Neural cell (in vitro differentiated cells): ENCODE results near the gene TTLL5. TPM values are rescaled to one million over a fixed set of nuclear protein-coding genes. Genes with fewer than 3 reads are reported as not detected.
A peak's percentile ranks its signal among the peaks of the same experiment; 100 is the strongest.

Source experiments
- H2AFZ ChIP-seq: fragments of 200-600, 300-800 bp; sonication (generic), shearing (Covaris generic); 2 replicates; pipeline ENCODE4 v1.6.0; 2014; ENCODE audit warnings: low read depth, mild to moderate bottlenecking, antibody characterized with exemption, low read length, moderate library complexity
- H3F3A ChIP-seq: fragments of 200-600 bp; shearing (Covaris generic); 2 replicates; pipeline ENCODE4 v1.6.1; 2016; ENCODE audit warnings: mild to moderate bottlenecking, moderate library complexity, mixed read lengths, antibody characterized with exemption, low read length; ENCODE audit not compliant: insufficient read depth, poor library complexity, severe bottlenecking
- H3K27ac ChIP-seq: fragments of 200-600, 300-800 bp; sonication (generic), shearing (Covaris generic); 2 replicates; pipeline ENCODE4 v1.5.1; 2014; ENCODE audit warnings: mild to moderate bottlenecking, low read length, moderate library complexity
- H3K27me3 ChIP-seq: fragments of 300-800, 200-600 bp; sonication (generic), shearing (Covaris generic); 2 replicates; pipeline ENCODE4 v1.6.0; 2014; ENCODE audit warnings: mild to moderate bottlenecking, low read depth, low read length, moderate library complexity; ENCODE audit not compliant: insufficient read depth
- H3K36me3 ChIP-seq: fragments of 300-800, 200-600 bp; sonication (generic), shearing (Covaris generic); 2 replicates; pipeline ENCODE4 v1.5.1; 2014; ENCODE audit warnings: mild to moderate bottlenecking, antibody characterized with exemption, low read length, moderate library complexity; ENCODE audit not compliant: insufficient read depth
- H3K4me2 ChIP-seq: fragments of 300-800, 200-600 bp; sonication (generic), shearing (Covaris generic); 2 replicates; pipeline ENCODE4 v1.6.0; 2014; ENCODE audit warnings: mild to moderate bottlenecking, low read length
- H3K4me3 ChIP-seq: fragments of 300-800, 200-600 bp; sonication (generic), shearing (Covaris generic); 2 replicates; pipeline ENCODE4 v1.5.1; 2014; ENCODE audit warnings: mild to moderate bottlenecking, low read length, moderate library complexity
- H3K79me2 ChIP-seq: fragments of 200-600 bp; shearing (Covaris generic); replicated peaks from 2 replicates; pipeline ENCODE4 v1.6.0; 2014; ENCODE audit warnings: mild to moderate bottlenecking, low read length, moderate library complexity; ENCODE audit not compliant: insufficient read depth
- H3K9ac ChIP-seq: fragments of 300-800, 200-600 bp; sonication (generic), shearing (Covaris generic); 2 replicates; pipeline ENCODE4 v1.6.1; 2016; ENCODE audit warnings: mild to moderate bottlenecking, low read length, mixed read lengths
- H3K9me2 ChIP-seq: fragments of 200-600 bp; shearing (Covaris generic); 2 replicates; pipeline ENCODE4 v1.6.1; 2016; ENCODE audit warnings: mild to moderate bottlenecking, low read length, mixed read lengths; ENCODE audit not compliant: insufficient read depth
- H3K9me3 ChIP-seq: fragments of 200-600, 300-800 bp; sonication (generic), shearing (Covaris generic); 2 replicates; pipeline ENCODE4 v1.6.1; 2016; ENCODE audit warnings: mild to moderate bottlenecking, mixed run types, low read length, moderate library complexity, mixed read lengths
- H4K20me1 ChIP-seq: fragments of 200-600 bp; shearing (Covaris generic); 2 replicates; pipeline ENCODE4 v1.6.1; 2016; ENCODE audit warnings: mild to moderate bottlenecking, mixed run types; ENCODE audit not compliant: insufficient read depth
- CTCF ChIP-seq: fragments of 450-650 bp; IDR thresholded peaks from 2 replicates; pipeline ENCODE4 v1.5.1; 2014; ENCODE audit warnings: antibody characterized with exemption, mild to moderate bottlenecking, moderate library complexity; ENCODE audit not compliant: poor library complexity, severe bottlenecking
- EP300 ChIP-seq: fragments of 450-650 bp; conservative IDR thresholded peaks from 2 replicates; pipeline ENCODE4 v1.6.1; 2014; ENCODE audit warnings: antibody characterized with exemption, mild to moderate bottlenecking, moderate library complexity; ENCODE audit not compliant: poor library complexity, severe bottlenecking
- EZH2 ChIP-seq: fragments of 200-600, 300-800 bp; shearing (Covaris generic), sonication (generic); IDR thresholded peaks from 2 replicates; pipeline ENCODE4 v1.6.1; 2014; ENCODE audit warnings: antibody characterized with exemption, low read length, borderline replicate concordance, mild to moderate bottlenecking; ENCODE audit not compliant: insufficient read depth, poor library complexity, severe bottlenecking
- MXI1 ChIP-seq: fragments of 450-650 bp; conservative IDR thresholded peaks from 2 replicates; pipeline ENCODE4 v1.6.1; 2014; ENCODE audit warnings: antibody characterized with exemption, mild to moderate bottlenecking; ENCODE audit not compliant: poor library complexity, severe bottlenecking
- POLR2AphosphoS5 ChIP-seq: IDR thresholded peaks from 2 replicates; pipeline ENCODE4 v1.6.1; 2012
- RAD21 ChIP-seq: fragments of 450-650 bp; conservative IDR thresholded peaks from 2 replicates; pipeline ENCODE4 v1.6.1; 2014; ENCODE audit warnings: antibody characterized with exemption, mild to moderate bottlenecking, moderate library complexity
- REST ChIP-seq: IDR thresholded peaks from 2 replicates; pipeline ENCODE4 v1.6.1; 2012; ENCODE audit warnings: borderline replicate concordance
- SMC3 ChIP-seq: fragments of 450-650 bp; conservative IDR thresholded peaks from 2 replicates; pipeline ENCODE4 v1.6.1; 2014; ENCODE audit warnings: antibody characterized with exemption, mild to moderate bottlenecking, moderate library complexity; ENCODE audit not compliant: poor library complexity
- TAF1 ChIP-seq: IDR thresholded peaks from 2 replicates; pipeline ENCODE4 v1.6.1; 2012; ENCODE audit warnings: low read depth
- polyA plus RNA-seq: library from polyadenylated mRNA; depleted of rRNA; stranded (reverse); fragments of >200 nt; gene quantifications from 2 replicates; pipeline ENCODE4 v1.2.3, GENCODE V29; 2014

TTLL5 gene
- polyA plus RNA-seq, 1 donor from 2014 or later, result 8.2 TPM

- no peak for TF ChIP-seq RAD21
- TF ChIP-seq EZH2, result no peak
- TF ChIP-seq MXI1, result no peak
- no peak for TF ChIP-seq EP300
- no peak for TF ChIP-seq REST
- TF ChIP-seq TAF1, result no peak
- TF ChIP-seq CTCF, result no peak
- no peak for TF ChIP-seq SMC3
- TF ChIP-seq POLR2AphosphoS5, result no peak
- no peaks in the 10 kb centered on the region for H3K36me3 ChIP-seq
- H2AFZ ChIP-seq, result no peak overlapping the region
- H3K9me2 ChIP-seq, result no peaks in the 10 kb centered on the region
- H3K9me3 ChIP-seq, result no peaks in the 10 kb centered on the region
- H3F3A ChIP-seq, result no peaks in the 10 kb centered on the region
- H4K20me1 ChIP-seq, result no peaks in the 10 kb centered on the region
- H3K9ac ChIP-seq, result no peak overlapping the region
- H3K4me3 ChIP-seq, result no peak overlapping the region
- H3K79me2 ChIP-seq, result peaks cover under 1% of the 10 kb centered on the region
- H3K4me2 ChIP-seq, result no peak overlapping the region
- H3K27me3 ChIP-seq, result peaks cover 5% of the 10 kb centered on the region
- H3K27ac ChIP-seq, result no peak overlapping the region
Measured at GRCh38 chr14:75980856-75981255, 319.8 kb downstream of the TTLL5 start.

- Histone ChIP-seq H2AFZ (peak within 1 kb of the TSS; percentile 30), H3K4me3 (peak within 1 kb of the TSS; percentile 83), H3K9me2 (no peaks in the 10 kb centered on the region), H3K9ac (peak within 1 kb of the TSS; percentile 60), H4K20me1 (no peaks in the 10 kb centered on the region), H3K4me2 (peak within 1 kb of the TSS; percentile 53), H3K27ac (no peak within 1 kb of the TSS), H3K27me3 (peaks cover 5% of the 10 kb centered on the region), H3K9me3 (no peaks in the 10 kb centered on the region), H3K79me2 (peaks cover 9% of the 10 kb centered on the region), H3F3A (no peaks in the 10 kb centered on the region), H3K36me3 (no peaks in the 10 kb centered on the region)
- no peak for TF ChIP-seq TAF1
- TF ChIP-seq CTCF, result no peak
- TF ChIP-seq SMC3, result no peak
- TF ChIP-seq REST, result no peak
- TF ChIP-seq MXI1, result peak; percentile 67
- no peak for TF ChIP-seq POLR2AphosphoS5
- TF ChIP-seq EP300, result no peak
Measured at GRCh38 chr14:75981426-75982265, 320.6 kb downstream of the TTLL5 start, which contains the start of gene TGFB3. TSS of gene TGFB3 (minus strand) at chr14:75981995. CDS start at chr14:75980893, 1,102 bp downstream.
